Measurements from ENCODE around the gene B4GALT5.
"Not testable (repeated sequence)": the region's sequence is repeated elsewhere in the genome, so short reads cannot be mapped to it uniquely, and the experiment has no call there.

Gene B4GALT5

GRCh38 chr20:49624317-49624716 lies 89.4 kb downstream of the B4GALT5 start:
- no peak for DNase-seq

GRCh38 chr20:49622243-49622642 lies 91.4 kb downstream of the B4GALT5 start:
- no peak for DNase-seq

GRCh38 chr20:49620364-49621240 lies 93.1 kb downstream of the B4GALT5 start:
- no peak for DNase-seq

GRCh38 chr20:49619113-49620048 lies 94.3 kb downstream of the B4GALT5 start:
- DNase-seq, result no peak

- DNase-seq, result no peak
Observed at GRCh38 chr20:49618289-49618688, 95.4 kb downstream of the B4GALT5 start.

- DNase-seq, result not testable (repeated sequence)
Observed at GRCh38 chr20:49617394-49617793, 96.3 kb downstream of the B4GALT5 start.

GRCh38 chr20:49616154-49617007 lies 97.3 kb downstream of the B4GALT5 start:
- no peak for DNase-seq

GRCh38 chr20:49615401-49616153 lies 98.1 kb downstream of the B4GALT5 start:
- no peak for DNase-seq

- DNase-seq, result not testable (repeated sequence)
Observed at GRCh38 chr20:49615051-49615400, 98.7 kb downstream of the B4GALT5 start.

- DNase-seq, result no peak
Observed at GRCh38 chr20:49614338-49615050, 99.2 kb downstream of the B4GALT5 start.

GRCh38 chr20:49612127-49612738 lies 101.4 kb downstream of the B4GALT5 start:
- DNase-seq, result no peak

GRCh38 chr20:49611539-49612126 lies 102.0 kb downstream of the B4GALT5 start:
- DNase-seq, result not testable (repeated sequence)

GRCh38 chr20:49610691-49611538 lies 102.8 kb downstream of the B4GALT5 start:
- DNase-seq, result peak; percentile 59

- peak; percentile 36 for DNase-seq
Observed at GRCh38 chr20:49608752-49609670, 104.7 kb downstream of the B4GALT5 start.

- DNase-seq, result no peak
Observed at GRCh38 chr20:49607568-49607967, 106.1 kb downstream of the B4GALT5 start.

- DNase-seq, result no peak
Observed at GRCh38 chr20:49603209-49603627, 110.5 kb downstream of the B4GALT5 start.

- no peak for DNase-seq
Observed at GRCh38 chr20:49602345-49603208, 111.1 kb downstream of the B4GALT5 start.

Measured in NCI-H226 (cell line).